ENCODE results near the gene ZCCHC14. TPM values are rescaled to one million over a fixed set of nuclear protein-coding genes. Genes with fewer than 3 reads are reported as not detected.
"Not testable (repeated sequence)": the region's sequence is repeated elsewhere in the genome, so short reads cannot be mapped to it uniquely, and the experiment has no call there.

ZCCHC14 gene
- total RNA-seq, 1 experiment from 2014 or later: 27.7 TPM

DNA sequence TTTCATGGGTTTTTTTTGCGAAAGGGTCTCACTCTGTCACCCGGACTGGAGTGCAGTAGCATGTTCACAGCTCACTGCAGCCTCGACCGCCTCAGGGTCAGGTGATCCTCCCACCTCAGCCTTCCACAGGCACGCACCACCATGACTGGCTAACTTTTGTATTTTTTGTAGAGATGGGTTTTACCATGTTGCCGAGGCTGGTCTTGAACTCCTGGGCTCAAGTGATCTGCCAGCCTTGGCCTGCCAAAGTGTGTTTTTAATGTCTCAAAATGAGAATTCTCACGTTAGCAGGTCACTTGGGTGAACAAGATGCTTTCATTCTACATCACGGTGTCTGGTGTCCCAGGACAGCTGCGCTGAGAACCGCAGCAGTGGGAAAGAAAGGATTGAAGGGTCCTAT is 112.4 kb downstream of the ZCCHC14 start:
- H3K4ac ChIP-seq (ENCODE audit: low read depth, low read length): no peak overlapping the region
- H3K27ac Mint-ChIP-seq: no peak overlapping the region
- no peak overlapping the region for H3T11ph ChIP-seq (ENCODE audit: low read length)
- no peaks in the 10 kb centered on the region for H3K27me3 ChIP-seq (ENCODE audit: insufficient read depth, low read length)
- H3K9me3 ChIP-seq (ENCODE audit: control insufficient read depth, low read depth, low read length): no peaks in the 10 kb centered on the region
- no peak for DNase-seq
- H3K4me1 Mint-ChIP-seq: peaks cover 14 to 18% of the 10 kb centered on the region in 2 experiments
- H2BK120ac ChIP-seq (ENCODE audit: low read depth, low read length, poor library complexity, severe bottlenecking): no peak overlapping the region
- H3K4me2 ChIP-seq (ENCODE audit: insufficient read depth, insufficient read length, low read length): no peak overlapping the region
- H3K4me3 Mint-ChIP-seq: no peak overlapping the region
- H2BK15ac ChIP-seq (ENCODE audit: low read depth, low read length): no peak overlapping the region
- no peak overlapping the region for H3K23ac ChIP-seq (ENCODE audit: insufficient read length, low read depth, low read length)
- H2BK12ac ChIP-seq (ENCODE audit: insufficient read length, low read depth, low read length): no peak overlapping the region
- no peaks in the 10 kb centered on the region; the same call in 1 of the 2 replicates for H3K4me1 ChIP-seq (ENCODE audit: insufficient read depth, low read length)
- peaks cover 3% of the 10 kb centered on the region for H3K79me1 ChIP-seq (ENCODE audit: insufficient read depth, low read depth, low read length, poor library complexity, severe bottlenecking)
- no peak overlapping the region for H3K9ac ChIP-seq (ENCODE audit: extremely low read depth, insufficient read length, low read length)
- no peak overlapping the region for H3K18ac ChIP-seq (ENCODE audit: insufficient read length, low read depth, low read length)
- no peak overlapping the region for H2AFZ ChIP-seq (ENCODE audit: low read length)
- no peak overlapping the region for H3K14ac ChIP-seq (ENCODE audit: insufficient read depth, low read length)
- H4K20me1 ChIP-seq (ENCODE audit: control insufficient read depth, insufficient read depth, insufficient read length): no peaks in the 10 kb centered on the region
- peaks cover 0 to 3% of the 10 kb centered on the region in 2 experiments; a peak in 2 of 5 replicates for H3K9me3 Mint-ChIP-seq
- H3K27ac ChIP-seq (ENCODE audit: insufficient read length, low read depth, low read length): no peak overlapping the region
- no peak overlapping the region for H2BK20ac ChIP-seq (ENCODE audit: low read depth, low read length, poor library complexity, severe bottlenecking)
- no peak overlapping the region for H4K8ac ChIP-seq (replicated peaks; ENCODE audit: insufficient read length, low read depth, low read length)
- peaks cover 3% of the 10 kb centered on the region for H3K27me3 Mint-ChIP-seq (ENCODE audit: low read depth)
- H2BK5ac ChIP-seq (ENCODE audit: insufficient read length, low read length): no peak overlapping the region
- WGBS (ENCODE audit: extremely low coverage, insufficient read length, low lambda C conversion rate): no CpG with 5 or more reads among the region's 10 CpGs
- H4K5ac ChIP-seq (ENCODE audit: insufficient read length, low read depth, low read length): no peak overlapping the region
- peaks cover 5% of the 10 kb centered on the region; the same call in 1 of the 2 replicates for H3K79me2 ChIP-seq (ENCODE audit: insufficient read depth, low read length)
- no peak overlapping the region for H3K56ac ChIP-seq (ENCODE audit: insufficient read length, low read depth, low read length)
- H2AK5ac ChIP-seq (ENCODE audit: insufficient read length, low read length): no peak overlapping the region
- peaks cover 7 to 14% (median 10%) of the 10 kb centered on the region in 3 experiments; a peak in 6 of 7 replicates for H3K36me3 Mint-ChIP-seq (ENCODE audit: insufficient read depth in 1 of 3, low read depth in 3 of 3)
- TF ChIP-seq, protein P1, sequence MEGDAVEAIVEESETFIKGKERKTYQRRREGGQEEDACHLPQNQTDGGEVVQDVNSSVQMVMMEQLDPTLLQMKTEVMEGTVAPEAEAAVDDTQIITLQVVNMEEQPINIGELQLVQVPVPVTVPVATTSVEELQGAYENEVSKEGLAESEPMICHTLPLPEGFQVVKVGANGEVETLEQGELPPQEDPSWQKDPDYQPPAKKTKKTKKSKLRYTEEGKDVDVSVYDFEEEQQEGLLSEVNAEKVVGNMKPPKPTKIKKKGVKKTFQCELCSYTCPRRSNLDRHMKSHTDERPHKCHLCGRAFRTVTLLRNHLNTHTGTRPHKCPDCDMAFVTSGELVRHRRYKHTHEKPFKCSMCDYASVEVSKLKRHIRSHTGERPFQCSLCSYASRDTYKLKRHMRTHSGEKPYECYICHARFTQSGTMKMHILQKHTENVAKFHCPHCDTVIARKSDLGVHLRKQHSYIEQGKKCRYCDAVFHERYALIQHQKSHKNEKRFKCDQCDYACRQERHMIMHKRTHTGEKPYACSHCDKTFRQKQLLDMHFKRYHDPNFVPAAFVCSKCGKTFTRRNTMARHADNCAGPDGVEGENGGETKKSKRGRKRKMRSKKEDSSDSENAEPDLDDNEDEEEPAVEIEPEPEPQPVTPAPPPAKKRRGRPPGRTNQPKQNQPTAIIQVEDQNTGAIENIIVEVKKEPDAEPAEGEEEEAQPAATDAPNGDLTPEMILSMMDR (conservative IDR thresholded peaks at IDR 0.05): no peak
- peaks cover 8% of the 10 kb centered on the region for H3K23me2 ChIP-seq (ENCODE audit: insufficient read length, low read depth, low read length, poor library complexity, severe bottlenecking)
- no peak overlapping the region for H4K91ac ChIP-seq (ENCODE audit: insufficient read length, low read depth, low read length)

DNA sequence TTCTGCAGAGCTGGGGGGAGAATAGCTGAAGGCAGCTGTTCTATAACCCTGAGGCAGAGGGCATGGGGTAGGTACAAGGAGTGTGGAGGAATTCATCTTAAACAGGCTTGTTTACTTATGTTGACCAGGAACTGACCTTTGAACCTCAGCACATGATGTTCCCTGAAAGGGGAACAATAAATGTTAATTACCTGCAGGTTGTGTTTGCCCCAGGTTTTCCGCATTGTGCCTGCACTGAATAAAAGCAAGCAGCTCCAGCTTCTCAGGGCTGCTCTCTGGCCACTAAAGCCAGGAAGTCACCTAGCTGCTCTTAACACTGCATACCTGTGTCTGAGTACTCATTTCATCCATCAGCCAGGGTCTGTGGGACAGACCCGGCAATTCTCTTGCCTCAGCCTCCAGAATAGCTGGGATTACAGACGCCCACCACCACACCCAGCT is 113.5 kb downstream of the ZCCHC14 start:
- H3K9me3 ChIP-seq (ENCODE audit: control insufficient read depth, low read depth, low read length); H3K9ac ChIP-seq (ENCODE audit: extremely low read depth, insufficient read length, low read length); H3K14ac ChIP-seq (ENCODE audit: insufficient read depth, low read length); H4K5ac ChIP-seq (ENCODE audit: insufficient read length, low read depth, low read length); H2BK5ac ChIP-seq (ENCODE audit: insufficient read length, low read length); H2BK120ac ChIP-seq (ENCODE audit: low read depth, low read length, poor library complexity, severe bottlenecking); DNase-seq; H3T11ph ChIP-seq (ENCODE audit: low read length); H2BK15ac ChIP-seq (ENCODE audit: low read depth, low read length); H3K18ac ChIP-seq (ENCODE audit: insufficient read length, low read depth, low read length); H2BK12ac ChIP-seq (ENCODE audit: insufficient read length, low read depth, low read length); H3K27ac ChIP-seq (ENCODE audit: insufficient read length, low read depth, low read length); H3K4me3 Mint-ChIP-seq; H3K56ac ChIP-seq (ENCODE audit: insufficient read length, low read depth, low read length); H4K91ac ChIP-seq (ENCODE audit: insufficient read length, low read depth, low read length); H3K23ac ChIP-seq (ENCODE audit: insufficient read length, low read depth, low read length); H3K4me1 ChIP-seq (ENCODE audit: insufficient read depth, low read length); H2AFZ ChIP-seq (ENCODE audit: low read length); H2BK20ac ChIP-seq (ENCODE audit: low read depth, low read length, poor library complexity, severe bottlenecking); H3K27me3 ChIP-seq (ENCODE audit: insufficient read depth, low read length); H2AK5ac ChIP-seq (ENCODE audit: insufficient read length, low read length); H3K23me2 ChIP-seq (ENCODE audit: insufficient read length, low read depth, low read length, poor library complexity, severe bottlenecking); H3K9me3 Mint-ChIP-seq; H3K27ac Mint-ChIP-seq; H4K20me1 ChIP-seq (ENCODE audit: control insufficient read depth, insufficient read depth, insufficient read length); H3K79me1 ChIP-seq (ENCODE audit: insufficient read depth, low read depth, low read length, poor library complexity, severe bottlenecking); H3K79me2 ChIP-seq (ENCODE audit: insufficient read depth, low read length); H4K8ac ChIP-seq (replicated peaks; ENCODE audit: insufficient read length, low read depth, low read length); H3K27me3 Mint-ChIP-seq (ENCODE audit: low read depth); H3K4ac ChIP-seq (ENCODE audit: low read depth, low read length); H3K4me2 ChIP-seq (ENCODE audit: insufficient read depth, insufficient read length, low read length): not testable (repeated sequence)
- Mint-ChIP-seq H3K4me1 (peaks cover 14% of the 10 kb centered on the region in 2 experiments), H3K36me3 (ENCODE audit: insufficient read depth in 1 of 3, low read depth in 3 of 3) (peaks cover 7 to 14% (median 10%) of the 10 kb centered on the region in 3 experiments; a peak in 6 of 7 replicates)
- no CpG with 5 or more reads among the region's 3 CpGs for WGBS (ENCODE audit: extremely low coverage, insufficient read length, low lambda C conversion rate)
